Keratinocyte (primary cell): Measurements from ENCODE around the gene IGFL4.

ENCODE experiments used
- CTCF ChIP-seq, 3 experiments: IDR thresholded peaks in 1 of 3; conservative IDR thresholded peaks in 1 of 3; optimal IDR thresholded peaks in 1 of 3; 2 replicates in 2 of 3; 3 replicates in 1 of 3; pipeline versions ENCODE3 to v1.5.1; 2011; ENCODE audit warnings: low read length in 3 of 3, mild to moderate bottlenecking in 3 of 3, moderate library complexity in 2 of 3, control low read depth in 1 of 3, inconsistent platforms in 1 of 3; ENCODE audit not compliant: insufficient read depth in 2 of 3; ENCODE audit errors: extremely low read depth in 1 of 3
- EZH2 ChIP-seq: IDR thresholded peaks from one replicate; pipeline ENCODE4 v1.6.1; 2012; ENCODE audit warnings: inconsistent platforms, mild to moderate bottlenecking, low read length, moderate library complexity

GRCh38 chr19:46058778-46059177 lies 18.0 kb upstream of the IGFL4 start:
- TF ChIP-seq CTCF (optimal IDR thresholded peaks at IDR 0.05 in 1 of 3, IDR thresholded peaks at IDR 0.05 in 1 of 3, conservative IDR thresholded peaks at IDR 0.05 in 1 of 3; ENCODE audit: extremely low read depth in 1 of 3, insufficient read depth in 2 of 3, low read length in 3 of 3) (no peak), EZH2 (no peak)
